GM15510 (cell line): ENCODE results near the gene CFAP68.

Experiments
- POLR2A ChIP-seq: IDR thresholded peaks from 3 replicates; pipeline ENCODE4 v1.6.1; 2011; ENCODE audit warnings: borderline replicate concordance; ENCODE audit not compliant: insufficient read length; ENCODE audit errors: extremely low read depth

The CFAP68 gene

DNA sequence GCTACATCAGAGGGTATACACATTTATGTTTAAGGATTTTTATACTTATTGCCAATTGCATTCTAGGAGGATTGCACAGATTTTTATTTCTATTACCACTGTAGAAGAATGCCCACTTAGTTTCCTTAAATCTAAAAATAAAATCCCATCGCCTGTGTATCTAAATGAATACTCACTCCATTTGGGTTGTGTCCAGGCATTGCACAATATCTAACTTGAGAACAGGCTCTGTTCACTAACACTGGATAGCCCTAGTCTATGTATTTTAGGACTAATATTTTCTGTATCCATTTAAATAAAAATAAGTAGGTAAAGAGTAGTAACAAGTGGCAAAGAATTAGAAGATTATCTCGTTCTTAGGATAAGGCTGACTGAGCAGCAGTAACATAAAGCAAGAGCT, 43.5 kb downstream of the CFAP68 start:
- no peak for TF ChIP-seq POLR2A

DNA sequence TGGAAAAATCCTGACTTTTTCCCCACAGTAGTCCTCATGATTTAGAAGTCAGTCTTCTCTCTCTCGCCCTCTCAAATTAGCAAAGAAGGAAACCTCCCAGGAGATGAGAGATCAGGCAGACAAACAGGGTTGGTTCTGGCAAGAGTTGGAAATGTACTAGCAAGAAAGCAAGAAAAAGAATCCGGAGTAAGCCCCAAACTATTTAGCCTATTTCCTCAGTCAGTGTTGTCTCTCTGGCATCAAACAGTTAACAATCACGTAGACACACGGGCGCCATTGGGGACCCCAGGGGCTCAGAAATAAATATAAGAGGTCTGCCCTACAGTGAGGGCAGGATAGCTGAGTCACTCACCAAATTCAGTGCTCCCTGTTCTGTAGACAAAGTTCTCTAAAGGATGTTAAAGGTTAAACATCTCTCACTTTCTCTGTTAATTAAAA, 44.0 kb downstream of the CFAP68 start:
- no peak for TF ChIP-seq POLR2A

DNA sequence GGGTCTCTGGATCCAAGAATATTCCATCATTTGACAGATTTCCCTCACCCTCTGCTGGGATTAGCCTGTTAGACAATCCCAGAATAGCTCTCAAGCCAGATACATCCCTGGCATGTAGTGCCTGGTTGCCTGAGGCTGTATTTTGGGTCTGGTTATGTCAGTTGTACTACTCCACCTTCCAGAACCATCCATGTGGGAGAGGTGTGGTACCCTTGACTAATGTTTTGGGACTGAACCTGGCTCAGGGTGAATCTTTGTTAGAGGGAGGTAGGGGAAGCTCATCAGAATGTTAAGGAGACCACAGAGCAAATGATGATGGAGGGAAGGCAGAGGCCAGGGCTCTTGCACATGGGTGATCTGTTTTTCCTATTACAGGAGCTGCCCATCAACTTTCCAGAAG, 44.6 kb downstream of the CFAP68 start:
- no peak for TF ChIP-seq POLR2A

DNA sequence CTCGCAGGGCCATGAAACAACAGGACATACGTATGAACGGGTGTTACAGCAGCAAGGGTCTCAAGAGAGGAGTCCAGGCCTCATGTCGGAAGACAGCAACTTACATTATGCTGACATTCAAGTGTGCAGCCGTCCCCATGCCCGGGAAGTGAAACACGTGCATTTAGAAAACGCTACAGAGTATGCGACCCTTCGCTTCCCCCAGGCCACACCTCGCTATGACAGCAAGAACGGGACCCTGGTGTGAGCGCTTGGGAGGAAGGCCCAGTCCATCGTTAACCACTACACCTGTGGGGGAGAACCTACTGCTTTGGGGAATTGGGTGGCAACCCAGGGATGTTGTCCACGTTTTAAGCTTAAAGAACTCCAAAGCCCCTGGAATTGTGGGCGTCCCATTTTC, 46.6 kb downstream of the CFAP68 start:
- TF ChIP-seq POLR2A = no peak

DNA sequence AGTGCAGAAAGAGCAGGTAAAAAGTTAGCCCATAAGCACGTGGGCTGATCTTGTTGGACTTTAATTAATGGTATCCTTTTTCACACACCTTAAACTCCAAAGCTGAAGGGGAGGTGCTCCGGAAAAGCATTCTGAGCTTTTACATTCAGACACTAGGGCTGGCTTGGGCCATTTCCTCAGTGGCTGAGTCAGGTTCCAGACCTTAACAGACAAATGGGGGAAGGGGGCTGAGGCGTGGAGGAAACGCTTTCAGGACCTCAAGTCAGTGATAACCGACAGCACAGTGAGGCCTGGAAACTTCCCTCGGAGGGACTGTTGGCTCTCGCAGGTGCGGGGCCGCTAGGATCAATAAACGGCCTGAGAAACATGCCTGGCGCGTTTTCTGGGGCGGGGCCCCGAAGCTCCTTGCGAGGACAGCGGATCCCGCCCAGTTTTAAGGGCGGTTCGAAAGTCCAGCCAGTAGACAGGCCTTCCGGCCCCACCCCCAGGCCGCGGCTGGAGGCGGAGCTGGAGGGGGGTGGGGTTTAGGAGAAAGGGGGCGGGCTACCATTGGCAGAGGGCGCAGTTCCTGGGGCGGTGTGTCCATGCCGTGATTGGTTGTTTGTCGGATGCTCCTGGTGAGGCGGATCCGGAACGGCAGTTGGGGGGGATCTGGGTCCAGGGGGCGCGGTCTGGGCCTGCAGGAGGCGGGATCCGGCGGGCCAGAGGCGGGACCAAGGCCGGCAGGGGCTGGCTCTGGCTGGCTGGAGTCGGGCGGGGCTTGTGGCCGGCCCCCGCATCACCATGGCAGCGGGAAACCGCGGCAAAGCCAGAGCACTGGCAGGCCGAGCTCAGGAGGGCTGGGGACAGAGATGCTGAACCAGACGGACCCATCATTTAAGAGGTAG, 47.4 kb downstream of the CFAP68 start:
- TF ChIP-seq POLR2A = peak; percentile 83

DNA sequence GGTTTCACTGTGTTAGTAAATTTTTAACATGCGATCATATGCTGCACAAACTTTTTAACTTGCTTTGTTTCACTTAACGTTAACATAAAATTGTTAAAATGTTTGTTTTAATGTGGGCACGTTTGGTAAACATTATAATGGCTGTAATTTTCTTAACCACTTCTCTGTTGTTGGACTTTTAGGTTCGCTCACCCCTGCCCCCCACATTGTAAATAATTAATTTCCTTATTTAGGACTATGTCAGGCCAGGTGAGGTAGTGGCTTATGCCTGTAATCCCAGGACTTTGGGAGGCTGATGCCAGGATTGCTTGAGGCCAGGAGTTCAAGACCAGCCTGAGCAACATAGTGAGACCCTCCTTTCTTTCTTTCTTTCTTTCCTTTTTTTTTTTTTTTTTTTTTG, 51.1 kb downstream of the CFAP68 start:
- TF ChIP-seq POLR2A = no peak

DNA sequence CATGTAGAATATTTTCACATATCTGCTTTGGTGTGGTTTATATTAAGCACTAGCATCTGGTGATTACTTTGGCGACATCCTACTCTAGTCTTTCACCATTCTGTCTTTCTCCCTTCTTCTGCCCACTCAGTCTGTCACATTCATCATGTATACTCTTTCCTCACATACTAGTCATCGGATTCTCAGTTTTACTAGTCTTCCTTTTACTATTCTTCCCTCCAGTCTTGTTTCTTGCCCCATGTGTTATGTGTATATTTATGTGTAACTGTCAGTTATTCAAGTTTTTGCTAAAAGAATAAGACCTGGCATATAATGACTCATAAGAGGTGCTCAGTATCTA, 53.2 kb downstream of the CFAP68 start:
- no peak for TF ChIP-seq POLR2A

DNA sequence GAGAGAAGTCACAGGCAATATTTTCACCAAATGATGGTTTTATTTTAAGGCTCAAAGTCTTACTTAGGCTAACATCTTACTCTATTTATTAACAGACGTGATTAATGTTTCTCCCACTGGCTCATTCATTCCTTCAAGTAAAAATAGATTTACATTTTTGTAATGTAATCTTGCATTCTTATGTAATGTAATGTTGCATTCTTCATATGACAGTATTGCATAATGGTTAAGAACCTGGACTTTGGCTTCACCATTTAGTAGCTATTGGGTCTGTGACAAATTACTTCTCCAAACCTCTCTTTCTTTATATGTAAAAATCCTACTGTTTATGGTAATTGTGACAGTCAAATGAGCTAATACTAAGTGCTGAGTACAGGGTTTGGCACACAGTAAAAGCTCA, 54.5 kb downstream of the CFAP68 start:
- TF ChIP-seq POLR2A = no peak

DNA sequence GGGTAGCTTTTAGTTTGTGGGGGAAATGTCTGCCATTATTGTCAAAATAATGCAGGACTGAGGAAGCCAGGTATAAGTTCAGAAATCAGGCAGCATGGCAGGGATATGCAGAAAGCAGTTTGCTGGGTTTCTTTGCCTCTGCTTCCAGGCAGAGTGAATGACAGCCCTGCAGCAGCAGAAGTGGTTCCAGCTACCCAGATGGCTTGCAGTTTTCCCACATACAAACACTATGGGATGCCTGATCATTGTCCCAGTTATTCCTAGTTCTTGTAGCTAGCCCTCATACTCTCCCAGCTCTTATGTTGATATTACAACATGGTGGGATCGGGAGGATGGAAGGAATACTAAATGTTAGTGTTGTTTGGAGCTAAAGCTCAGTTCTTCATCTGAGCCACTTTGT, 55.0 kb downstream of the CFAP68 start:
- no peak for TF ChIP-seq POLR2A
